Stimulated activated CD8-positive, alpha-beta memory T cell treated with anti-CD3 and anti-CD28 coated beads, Interleukin-4, amount 100 ng/mL, for 24 hours (primary cell): ENCODE results near the gene FRZB.

Experiments
- DNase-seq: peaks from one replicate; pipeline ENCODE4 v3.0.0-alpha.2; 2020; ENCODE audit warnings: low read depth

The FRZB gene

GRCh38 chr2:182784777-182785176 lies 81.7 kb downstream of the FRZB start:
- DNase-seq: no peak

GRCh38 chr2:182784058-182784706 lies 82.3 kb downstream of the FRZB start:
- DNase-seq: no peak
